Measurements from ENCODE around the gene VEZF1.

VEZF1 gene

GRCh38 chr17:57956291-57957119, 31.5 kb downstream of the VEZF1 start:
- no peak overlapping the region for H3K27ac ChIP-seq
- H3K9ac ChIP-seq: no peak overlapping the region
- no peak for TF ChIP-seq CTCF (conservative IDR thresholded peaks at IDR 0.05; ENCODE audit: low read depth, low read length)
- no peak overlapping the region for H3K4me3 ChIP-seq (IDR thresholded peaks at IDR 0.05; ENCODE audit: insufficient read depth, low read depth, low read length)
- peaks cover 54% of the 10 kb centered on the region for H3K27me3 ChIP-seq (ENCODE audit: insufficient read depth, low read depth)
- H3K79me2 ChIP-seq (ENCODE audit: insufficient read depth, low read depth): no peaks in the 10 kb centered on the region
- no peaks in the 10 kb centered on the region for H4K20me1 ChIP-seq (ENCODE audit: insufficient read depth)
- H3K4me2 ChIP-seq: peak overlapping the region; percentile 99; the same call in 1 of the 2 replicates
- no peak overlapping the region for H2AFZ ChIP-seq (ENCODE audit: low read depth)
- H3K36me3 ChIP-seq (ENCODE audit: insufficient read depth): no peaks in the 10 kb centered on the region
- peaks cover 23% of the 10 kb centered on the region for H3K4me1 ChIP-seq (ENCODE audit: low read depth, poor library complexity, severe bottlenecking)

- no peak within 1 kb of the TSS for H3K4me3 ChIP-seq (IDR thresholded peaks at IDR 0.05; ENCODE audit: insufficient read depth, low read depth, low read length)
- TF ChIP-seq CTCF (conservative IDR thresholded peaks at IDR 0.05; ENCODE audit: low read depth, low read length): 0 out of 2 replicates have a peak, but pooled peaks have one; percentile 8
- H4K20me1 ChIP-seq (ENCODE audit: insufficient read depth): no peaks in the 10 kb centered on the region
- H2AFZ ChIP-seq (ENCODE audit: low read depth): peak within 1 kb of the TSS; percentile 45; the same call in 1 of the 2 replicates
- H3K9ac ChIP-seq: no peak within 1 kb of the TSS
- peaks cover 33% of the 10 kb centered on the region for H3K4me1 ChIP-seq (ENCODE audit: low read depth, poor library complexity, severe bottlenecking)
- H3K27ac ChIP-seq: no peak within 1 kb of the TSS
- H3K36me3 ChIP-seq (ENCODE audit: insufficient read depth): no peaks in the 10 kb centered on the region
- peak within 1 kb of the TSS; percentile 99 for H3K4me2 ChIP-seq
- peaks cover 54% of the 10 kb centered on the region for H3K27me3 ChIP-seq (ENCODE audit: insufficient read depth, low read depth)
- H3K79me2 ChIP-seq (ENCODE audit: insufficient read depth, low read depth): no peaks in the 10 kb centered on the region
These were observed 32.7 kb downstream of the VEZF1 start, which contains the start of gene CUEDC1 for GRCh38 chr17:57955183-57955931. CUEDC1 (minus strand) TSS chr17:57955412; CDS start chr17:57885564, 69,848 bp downstream.

- H3K4me1 ChIP-seq (ENCODE audit: low read depth, poor library complexity, severe bottlenecking): peaks cover 40% of the 10 kb centered on the region
- peak overlapping the region; percentile 46; the same call in 1 of the 2 replicates for H3K4me2 ChIP-seq
- H4K20me1 ChIP-seq (ENCODE audit: insufficient read depth): no peaks in the 10 kb centered on the region
- no peak overlapping the region for H3K27ac ChIP-seq
- no peaks in the 10 kb centered on the region for H3K79me2 ChIP-seq (ENCODE audit: insufficient read depth, low read depth)
- H3K27me3 ChIP-seq (ENCODE audit: insufficient read depth, low read depth): peaks cover 54% of the 10 kb centered on the region
- no peak overlapping the region for H2AFZ ChIP-seq (ENCODE audit: low read depth)
- H3K9ac ChIP-seq: no peak overlapping the region
- TF ChIP-seq CTCF (conservative IDR thresholded peaks at IDR 0.05; ENCODE audit: low read depth, low read length): no peak
- H3K36me3 ChIP-seq (ENCODE audit: insufficient read depth): no peaks in the 10 kb centered on the region
- H3K4me3 ChIP-seq (IDR thresholded peaks at IDR 0.05; ENCODE audit: insufficient read depth, low read depth, low read length): no peak overlapping the region
These were observed 33.5 kb downstream of the VEZF1 start for GRCh38 chr17:57954397-57955182.

GRCh38 chr17:57953705-57954396, 34.2 kb downstream of the VEZF1 start:
- H3K4me2 ChIP-seq: peak overlapping the region; percentile 46; the same call in 1 of the 2 replicates
- no peaks in the 10 kb centered on the region for H3K79me2 ChIP-seq (ENCODE audit: insufficient read depth, low read depth)
- no peak overlapping the region for H2AFZ ChIP-seq (ENCODE audit: low read depth)
- H3K4me3 ChIP-seq (IDR thresholded peaks at IDR 0.05; ENCODE audit: insufficient read depth, low read depth, low read length): no peak overlapping the region
- H3K36me3 ChIP-seq (ENCODE audit: insufficient read depth): no peaks in the 10 kb centered on the region
- no peak overlapping the region for H3K27ac ChIP-seq
- no peak for TF ChIP-seq CTCF (conservative IDR thresholded peaks at IDR 0.05; ENCODE audit: low read depth, low read length)
- H4K20me1 ChIP-seq (ENCODE audit: insufficient read depth): no peaks in the 10 kb centered on the region
- H3K27me3 ChIP-seq (ENCODE audit: insufficient read depth, low read depth): peaks cover 54% of the 10 kb centered on the region
- peaks cover 48% of the 10 kb centered on the region for H3K4me1 ChIP-seq (ENCODE audit: low read depth, poor library complexity, severe bottlenecking)
- H3K9ac ChIP-seq: no peak overlapping the region
